Erythroblast (primary cell): ENCODE data around the gene IRF6.

ENCODE experiments used
- GATA1 ChIP-seq: IDR thresholded peaks from 2 replicates; pipeline ENCODE4 v1.6.1; 2011; ENCODE audit warnings: low read depth, mild to moderate bottlenecking, control low read depth, low read length, moderate library complexity
- POLR2A ChIP-seq: IDR thresholded peaks from 2 replicates; pipeline ENCODE4 v1.6.1; 2011; ENCODE audit warnings: mild to moderate bottlenecking, low read length

- no peak for TF ChIP-seq POLR2A
- no peak for TF ChIP-seq GATA1
These were observed 2.2 kb upstream of the IRF6 start for GRCh38 chr1:209808059-209808581.
